OCI-LY3 (cell line): ENCODE results near the gene CDK12.

Source experiments
- CTCF ChIP-seq: fragments of 200-600, 300-600 bp; sonication (generic); IDR thresholded peaks from 2 replicates; pipeline ENCODE4 v1.5.1; 2014; ENCODE audit warnings: antibody characterized with exemption, low read length, low read depth
- EZH2phosphoT487 ChIP-seq: fragments of 200-600 bp; shearing (Covaris generic); IDR thresholded peaks from 2 replicates; pipeline ENCODE4 v1.6.1; 2018; ENCODE audit warnings: antibody characterized with exemption, mixed run types, low read depth

DNA sequence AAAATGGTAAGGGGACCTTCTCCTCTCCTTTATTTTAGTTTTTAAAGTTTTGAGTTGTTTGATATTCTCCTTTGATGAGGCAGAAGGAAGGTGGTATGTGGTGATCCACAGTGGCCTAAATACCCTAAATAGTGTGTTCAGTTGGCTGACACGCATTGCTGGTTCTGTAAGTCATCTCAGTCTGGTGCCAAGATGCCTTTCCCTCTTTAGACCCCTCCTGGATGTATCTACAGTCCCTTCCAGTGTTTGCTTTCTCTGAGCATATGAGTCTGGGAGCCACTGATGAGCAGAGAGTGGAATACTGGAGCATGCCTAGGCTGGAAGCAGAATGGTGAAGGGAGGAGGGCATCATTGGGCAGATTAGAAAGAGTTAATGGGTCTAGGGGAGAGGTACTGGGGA is 81.9 kb downstream of the CDK12 start:
- TF ChIP-seq CTCF (no peak), EZH2phosphoT487 (no peak)
